Heart right ventricle (tissue), 16 donors: Measurements from ENCODE around the gene BEST4. TPM values are rescaled to one million over a fixed set of nuclear protein-coding genes. Genes with fewer than 3 reads are reported as not detected.
A peak's percentile ranks its signal among the peaks of the same experiment; 100 is the strongest.
"Not testable (repeated sequence)": the region's sequence is repeated elsewhere in the genome, so short reads cannot be mapped to it uniquely, and the experiment has no call there.

Experiments
- ATAC-seq, 8 donors: fragments of 200-7000 bp; cut with Tn5 transposase; one replicate each; pipeline ENCODE4 v1.9.1; 2020; ENCODE audit warnings: mild to moderate bottlenecking in 8 of 8, moderate library complexity in 8 of 8, moderate number of reproducible peaks in 1 of 8
- DNase-seq, 2 donors: peaks; one replicate each; pipeline ENCODE4 v3.0.0-alpha.2; 2020
- H3K27ac ChIP-seq, 10 donors: fragments of 200-600 bp; sonication (generic) in 2 of 10; one replicate each; pipeline versions ENCODE4 v1.5.0 to v1.8.0; 2020 to 2022; ENCODE audit warnings: mild to moderate bottlenecking in 3 of 10
- H3K27me3 ChIP-seq, 7 donors: fragments of 200-600 bp; one replicate each; pipeline ENCODE4 v1.8.0; 2021 to 2022; ENCODE audit warnings: mild to moderate bottlenecking in 2 of 7
- H3K36me3 ChIP-seq, 9 donors: fragments of 200-600 bp; sonication (generic) in 1 of 9; one replicate each; pipeline versions ENCODE4 v1.5.0 to v1.8.0; 2020 to 2022; ENCODE audit warnings: mild to moderate bottlenecking in 2 of 9
- H3K4me1 ChIP-seq, 9 donors: fragments of 200-600 bp; sonication (generic) in 1 of 9; one replicate each; pipeline versions ENCODE4 v1.5.0 to v1.8.0; 2020 to 2022; ENCODE audit warnings: mild to moderate bottlenecking in 4 of 9
- H3K4me3 ChIP-seq, 10 donors: fragments of 200-600 bp; sonication (generic) in 2 of 10; one replicate each; pipeline versions ENCODE4 v1.5.0 to v1.8.0; 2020 to 2022; ENCODE audit warnings: mild to moderate bottlenecking in 7 of 10, moderate library complexity in 2 of 10
- H3K9me3 ChIP-seq, 11 donors: fragments of 200-600 bp in 10 of 11; sonication (generic) in 2 of 11; one replicate each; pipeline versions ENCODE4 v1.5.0 to v1.8.0; 2013 to 2022; ENCODE audit warnings: mild to moderate bottlenecking in 2 of 11, control low read depth in 1 of 11, moderate library complexity in 1 of 11
- CTCF ChIP-seq, 9 donors: fragments of 200-600 bp; sonication (generic) in 2 of 9; IDR thresholded peaks; one replicate each; pipeline versions ENCODE4 v1.5.0 to v1.8.0; 2021 to 2022; ENCODE audit warnings: antibody characterized with exemption in 9 of 9, mild to moderate bottlenecking in 5 of 9, moderate library complexity in 1 of 9
- WGBS, 2 donors: extraction: QIAGEN DNeasy Blood & Tissue Kit; methylation state at CpG; one replicate each; pipeline ENCODE4 v1.1.7; 2013; ENCODE audit warnings: inconsistent platforms in 1 of 2; 5-methylcytosine and 5-hydroxymethylcytosine counted together
- intact Hi-C, 10 donors: fragments of 100-400 bp; cut with DNase I; formaldehyde crosslinking; loops; one replicate each; pipeline versions ENCODE4 v1.11.1 to v1.14.2; 2022
- polyA plus RNA-seq, 2 donors: library from polyadenylated mRNA; stranded (reverse); fragments of 200-250 nt; gene quantifications; one replicate each; pipeline ENCODE4 v1.2.3, GENCODE V29; 2013
- total RNA-seq, 10 donors: library from RNA; stranded (reverse); fragmentation: NEBNext Ultra II Directional in 3 of 10; extraction: Animal tissue kit (Norgen Biotek cat#: 25700) in 3 of 10; gene quantifications; one replicate each; pipeline versions ENCODE4 v1.2.1 to v1.2.4, GENCODE V29; 2021 to 2023
- donor health status: Arrhythmogenic right ventricular cardiomyopathy.
- donor health status: ischemic (EF 13 %, LVEDD 7.1; RV severe dilation, severe dysfunction).
- donor health status: healthy with polysubstance abuse.
- donor health status: DM: no; HTN: yes; CAD: no.
- donor health status: DM: no; HTN: no; CAD: no.
- donor health status: ischemic (EF 25% LVEDD 6.9; RV normal size, moderate dysfunction).
- donor health status: ischemic (EF 25% LVEDD 5.7; RV mildly dilated, moderate dysfunction).
- donor health status: healthy.
- donor health status: DM: yes; HTN: yes; CAD: no.
- donor health status: Ischemic cardiomyopathy.
- donor health status: ischemic (EF 35%, LVEDD 5.7; RV mildly dilated, moderate dysfunction).
- donor health status: nonischemic (EF 11% LVEDD 7.7; RV severe dilation, severe dysfunction).
- donor health status: DM: yes; HTN: yes; CAD: no.
- donor health status: PGD.
- donor health status: ischemic (EF 29% LVEDD 5.4; RV normal size, mild dysfunction).
- donor health status: nonischemic (EF 23%, LVEDD 6.1; RV moderate dilation, normal function).

BEST4 gene
- total and polyA plus RNA-seq, 12 donors, result 0.07 to 0.44 (median 0.16) TPM; not detected in 5

GRCh38 chr1:44801491-44802305 is 13.7 kb upstream of the BEST4 start:
- Histone ChIP-seq H3K27me3 (no peaks in the 10 kb centered on the region), H3K27ac (peak overlapping the region in 9 of 10 donors; percentile 12 to 100 (median 97)), H3K36me3 (peaks cover 0 to 46% (median 23%) of the 10 kb centered on the region in 9 donors), H3K4me1 (peaks cover 20 to 66% (median 58%) of the 10 kb centered on the region in 9 donors), H3K4me3 (peak overlapping the region; percentile 32 to 98 (median 88)), H3K9me3 (no peaks in the 10 kb centered on the region)
- ATAC-seq (no peak), DNase-seq (no peak)
- 42 to 60% methylated on average over 13 of the region's 13 CpGs for WGBS, 2 donors
- intact Hi-C loops, result loop anchor here in 1 of 10 donors (2.0 to 5.0 kb wide), 2 partner anchors 17 to 36 kb away; no protein-coding TSS in a partner anchor
- no peak for TF ChIP-seq CTCF (IDR thresholded peaks at IDR 0.05)

DNA sequence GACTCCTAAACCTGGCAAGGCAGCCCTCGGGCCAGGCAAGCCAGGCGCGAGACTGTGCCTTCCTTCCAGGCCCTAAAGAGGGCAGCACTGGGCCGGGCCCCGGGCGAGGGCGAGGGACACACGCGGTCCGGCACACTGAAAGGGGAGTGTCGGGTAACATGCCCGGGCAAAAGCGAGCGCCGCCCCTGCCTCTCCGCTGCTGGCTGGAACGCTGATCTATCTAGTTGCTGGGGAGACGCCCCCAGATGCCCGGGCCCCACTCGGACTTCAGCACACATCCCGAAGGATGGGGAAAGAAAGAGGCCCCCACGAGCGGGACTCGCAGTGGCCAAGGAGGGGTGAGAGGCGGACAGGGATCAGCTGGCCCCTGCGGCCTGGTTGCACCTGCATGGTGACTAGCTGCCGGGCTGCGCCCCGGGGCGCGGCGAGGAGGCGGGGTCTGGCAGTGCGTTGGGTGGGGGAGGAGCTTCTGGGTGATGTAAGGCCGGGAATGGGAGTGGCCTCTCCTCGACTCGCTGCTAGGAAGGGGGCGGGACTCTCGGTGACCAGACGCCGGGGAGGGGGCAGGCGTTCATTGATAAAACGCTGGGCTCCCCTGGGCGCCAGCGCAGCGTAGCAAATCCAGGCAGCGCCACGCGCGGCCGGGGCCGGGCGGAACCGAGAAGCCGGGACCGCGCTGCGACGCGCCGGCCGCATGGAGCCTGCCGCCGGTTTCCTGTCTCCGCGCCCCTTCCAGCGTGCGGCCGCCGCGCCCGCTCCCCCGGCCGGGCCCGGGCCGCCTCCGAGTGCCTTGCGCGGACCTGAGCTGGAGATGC is 12.0 kb upstream of the BEST4 start, which contains the start of gene PLK3:
TSS of gene PLK3 (plus strand) at position 608 of the 815 bp plus-strand sequence. CDS start at position 695, 87 bp downstream.
- Histone ChIP-seq H3K9me3 (no peaks in the 10 kb centered on the region), H3K27me3 (no peaks in the 10 kb centered on the region), H3K4me3 (peak within 1 kb of the TSS; percentile 64 to 98 (median 92)), H3K27ac (peak within 1 kb of the TSS; percentile 85 to 100 (median 96)), H3K36me3 (peaks cover 0 to 29% (median 21%) of the 10 kb centered on the region in 9 donors), H3K4me1 (peaks cover 11 to 48% (median 41%) of the 10 kb centered on the region in 9 donors)
- 0% methylated on average over 68 to 79 of the region's 79 CpGs for WGBS, 2 donors
- DNase-seq (peak; percentile 96 to 99), ATAC-seq (peak; percentile 95 to 98 (median 96))
- intact Hi-C loops, result loop anchor here in 5 of 10 donors (2.0 to 10.0 kb wide), 8 partner anchors 19 to 505 kb away; partner anchors contain the start of genes HECTD3 (in 3 of the 5) and UROD (in 3 of the 5)
- TF ChIP-seq CTCF (IDR thresholded peaks at IDR 0.05), result peak; percentile 92 to 98 (median 96)

GRCh38 chr1:44798481-44799365 is 10.8 kb upstream of the BEST4 start:
- WGBS, 2 donors, result 88 to 90% methylated on average over 10 of the region's 10 CpGs
- H3K27me3 ChIP-seq, result no peaks in the 10 kb centered on the region
- peaks cover 11 to 38% (median 30%) of the 10 kb centered on the region in 9 donors for H3K4me1 ChIP-seq
- H3K36me3 ChIP-seq, result peaks cover 0 to 17% (median 12%) of the 10 kb centered on the region in 9 donors
- TF ChIP-seq CTCF (IDR thresholded peaks at IDR 0.05), result no peak
- H3K4me3 ChIP-seq, result no peak overlapping the region
- no peaks in the 10 kb centered on the region for H3K9me3 ChIP-seq
- H3K27ac ChIP-seq, result peak overlapping the region in 8 of 10 donors; percentile 90 to 100 (median 96)
- DNase-seq (no peak), ATAC-seq (no peak)
- intact Hi-C loops, result loop anchor here in 5 of 10 donors (2.0 to 10.0 kb wide), 6 partner anchors 22 to 506 kb away; partner anchors contain the start of genes HECTD3 (in 3 of the 5) and UROD (in 3 of the 5)

- H3K4me3 ChIP-seq, H3K36me3 ChIP-seq, H3K9me3 ChIP-seq, H3K27ac ChIP-seq, ATAC-seq, H3K27me3 ChIP-seq, DNase-seq: not testable (repeated sequence)
- peaks cover 9 to 30% (median 21%) of the 10 kb centered on the region in 9 donors for H3K4me1 ChIP-seq
- 82 to 88% methylated on average over 8 of the region's 8 CpGs for WGBS, 2 donors
- intact Hi-C loops, result loop anchor here in 5 of 10 donors (2.0 to 10.0 kb wide), 6 partner anchors 23 to 507 kb away; partner anchors contain the start of genes HECTD3 (in 3 of the 5) and UROD (in 3 of the 5)
These were observed 9.9 kb upstream of the BEST4 start for GRCh38 chr1:44797886-44798285.
